Measurements from ENCODE around the gene CARHSP1. TPM values are rescaled to one million over a fixed set of nuclear protein-coding genes. Genes with fewer than 3 reads are reported as not detected.

CARHSP1 gene
- total and polyA plus RNA-seq, 2 of the 8 experiments (the other 6 are each of a cell fraction or from before 2014, with no cell fraction given), result 292 to 300 TPM

DNA sequence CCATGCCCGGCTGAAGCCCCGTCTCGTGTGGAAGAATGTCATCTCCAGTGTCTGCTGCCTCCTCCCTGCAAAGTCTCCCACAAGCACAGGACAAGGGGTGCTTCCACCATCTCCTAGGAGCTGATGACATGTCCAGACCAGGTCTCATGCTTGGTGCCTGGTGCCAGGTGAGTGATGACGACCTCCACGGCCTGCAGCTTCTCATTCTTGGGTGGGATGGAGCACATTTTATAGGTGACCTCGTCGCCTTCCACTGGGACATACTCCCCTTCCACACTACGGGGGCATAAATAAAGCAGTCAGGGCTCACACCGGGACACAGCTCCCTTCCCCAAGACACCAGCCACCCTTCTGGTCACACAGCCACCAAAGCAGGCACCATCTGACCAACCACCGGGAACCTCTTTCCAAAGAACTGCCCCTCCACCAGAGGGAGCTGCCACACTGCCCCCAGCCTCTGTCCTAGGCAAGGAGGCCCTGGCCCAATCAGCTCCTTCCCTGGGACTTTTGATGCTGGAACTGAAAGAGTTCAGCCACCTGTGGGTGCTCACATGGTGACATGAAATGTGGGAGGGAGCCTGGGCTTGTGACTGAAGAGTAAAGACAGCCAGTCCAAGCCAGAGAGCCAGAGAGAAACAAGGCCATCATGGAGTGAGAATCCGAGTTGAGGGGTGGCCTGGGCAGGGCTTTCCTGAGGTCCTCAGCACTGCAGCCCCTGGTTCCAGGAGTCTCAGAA lies 13.6 kb downstream of the CARHSP1 start:
- ChIA-PET CTCF (ENCODE audit: partially characterized antibody) (interaction anchor here (0.6 to 8.8 kb wide), 9 partner anchors 12 to 76 kb away, joined by 3 to 90 read pairs (median 3); partner anchors contain the start of gene CARHSP1), POLR2A (ENCODE audit: partially characterized antibody) (interaction anchor here (0.7 to 24.4 kb wide), 6 partner anchors 13 to 108 kb away, joined by 3 to 456 read pairs (median 4); partner anchors contain the start of genes CARHSP1, LITAFD and USP7)
- H2BK5ac ChIP-seq (ENCODE audit: low read depth, low read length), result no peak overlapping the region
- H3K4ac ChIP-seq (replicated peaks; ENCODE audit: insufficient read length, low read depth, low read length), result no peak overlapping the region
- H4K20me1 ChIP-seq (replicated peaks in 1 of 2; ENCODE audit: control insufficient read depth in 1 of 2, insufficient read depth in 2 of 2, low read length in 2 of 2), result peaks cover 20 to 26% of the 10 kb centered on the region in 2 experiments
- DNase-seq (ENCODE audit: low read depth in 1 of 2, low spot score in 2 of 2), result peak in 1 of 2 experiments; percentile 61
- no peak overlapping the region for H2BK12ac ChIP-seq (ENCODE audit: low read depth, low read length)
- H3K14ac ChIP-seq (ENCODE audit: insufficient read length), result no peak overlapping the region
- no peak overlapping the region for H3K27ac ChIP-seq (ENCODE audit: low read depth, low read length)
- peaks cover 33 to 91% (median 47%) of the 10 kb centered on the region in 4 experiments for H3K36me3 ChIP-seq (ENCODE audit: control insufficient read depth in 2 of 4, insufficient read depth in 4 of 4, low read length in 3 of 4)
- TF ChIP-seq CTCF (IDR thresholded peaks at IDR 0.05; ENCODE audit: control extremely low read depth in 1 of 3, insufficient read depth in 1 of 3, low read depth in 1 of 3, low read length in 3 of 3), result peak; percentile 16 to 31 (median 29); a peak in 2 of 4 replicates
- TF ChIP-seq RAD21 (IDR thresholded peaks at IDR 0.05 in 1 of 2, conservative IDR thresholded peaks at IDR 0.05 in 1 of 2; ENCODE audit: low read depth in 2 of 2, low read length in 2 of 2), result peak; percentile 20 to 25; a peak in 3 of 4 replicates
- TF ChIP-seq KDM1A (IDR thresholded peaks at IDR 0.05; ENCODE audit: borderline replicate concordance, low read length), result peak; percentile 49; the same call in 1 of the 2 replicates
- TF ChIP-seq POLR2A (IDR thresholded peaks at IDR 0.05; ENCODE audit: control extremely low read depth in 1 of 2, low read depth in 2 of 2, low read length in 2 of 2), result 0 out of 3 replicates have a peak, but pooled peaks of 1 of the 2 experiments have one; percentile 35
- no peak for TF ChIP-seq SIX5 (IDR thresholded peaks at IDR 0.05; ENCODE audit: low read depth, low read length)
- peaks cover 21% of the 10 kb centered on the region for H3K79me1 ChIP-seq (ENCODE audit: low read depth, low read length)
- H3K27me3 ChIP-seq (replicated peaks in 1 of 4; ENCODE audit: control insufficient read depth in 3 of 4, extremely low read depth in 1 of 4, insufficient read depth in 3 of 4, low read length in 3 of 4), result no peaks in the 10 kb centered on the region
- no peak overlapping the region for H2AK5ac ChIP-seq (ENCODE audit: low read depth, low read length)
- H2BK15ac ChIP-seq (ENCODE audit: low read length), result no peak overlapping the region
- peaks cover 0 to 14% (median 5%) of the 10 kb centered on the region in 4 experiments; a peak in 5 of 7 replicates for H3K4me1 ChIP-seq (replicated peaks in 1 of 4; ENCODE audit: control insufficient read depth in 3 of 4, insufficient read depth in 4 of 4, low read length in 3 of 4)
- no peak overlapping the region for H3K56ac ChIP-seq (replicated peaks; ENCODE audit: insufficient read length, low read depth, low read length)
- 78% methylated on average over 11 of the region's 11 CpGs; no CpG with 5 or more reads in 1 of the 2 experiments for WGBS, 2 experiments (ENCODE audit: extremely low coverage in 1 of 2, insufficient coverage in 1 of 2, insufficient read length in 1 of 2, insufficient replicate concordance in 2 of 2, low coverage in 1 of 2, low lambda C conversion rate in 2 of 2, missing lambda C conversion rate in 1 of 2)
- H3K18ac ChIP-seq (ENCODE audit: extremely low read depth, low read length), result no peak overlapping the region
- H3K23me2 ChIP-seq (ENCODE audit: low read depth, low read length), result no peaks in the 10 kb centered on the region
- no peak overlapping the region for H3K4me3 ChIP-seq (ENCODE audit: extremely low read depth in 1 of 4, insufficient read depth in 2 of 4, low read depth in 3 of 4, low read length in 4 of 4)
- H3K23ac ChIP-seq (ENCODE audit: insufficient read length), result no peak overlapping the region
- no peak overlapping the region for H2BK120ac ChIP-seq (replicated peaks; ENCODE audit: low read depth, low read length)
- FAIRE-seq, result no peak
- no peak overlapping the region for H4K8ac ChIP-seq (ENCODE audit: extremely low read depth, insufficient read depth, low read length)
- no peak overlapping the region for H2BK20ac ChIP-seq (ENCODE audit: low read length)
- H4K91ac ChIP-seq (replicated peaks; ENCODE audit: insufficient read length, low read length), result no peak overlapping the region
- H3K79me2 ChIP-seq (ENCODE audit: control insufficient read depth in 1 of 2, insufficient read depth in 2 of 2, low read length in 2 of 2), result peaks cover 3 to 25% of the 10 kb centered on the region in 2 experiments; a peak in 3 of 4 replicates
- no peaks in the 10 kb centered on the region for H3K9me3 ChIP-seq (ENCODE audit: insufficient read depth in 2 of 2, low read depth in 1 of 2, low read length in 1 of 2)
- no peak overlapping the region for H3K9ac ChIP-seq (replicated peaks in 1 of 4; ENCODE audit: extremely low read depth in 1 of 4, low read depth in 3 of 4, low read length in 3 of 4)
- H3K4me2 ChIP-seq (ENCODE audit: insufficient read depth in 1 of 2, low read depth in 2 of 2, low read length in 2 of 2), result no peak overlapping the region
- no peak overlapping the region for H2AFZ ChIP-seq (ENCODE audit: low read length)
- H4K5ac ChIP-seq (ENCODE audit: insufficient read length, low read depth, low read length), result no peak overlapping the region
